Testis (tissue), 3 donors: ENCODE results near the gene KCNK18. TPM values are rescaled to one million over a fixed set of nuclear protein-coding genes. Genes with fewer than 3 reads are reported as not detected.

Experiments
- DNase-seq: peaks from one replicate; pipeline ENCODE4 v3.0.0-alpha.2; 2019
- H3K27ac ChIP-seq, 2 donors: fragments of 200-600 bp; sonication (generic); one replicate each; pipeline ENCODE4 v1.5.1; 2019
- H3K27me3 ChIP-seq: fragments of 200-600 bp; sonication (generic); one replicate; pipeline ENCODE4 v1.5.1; 2019
- H3K36me3 ChIP-seq: fragments of 200-600 bp; sonication (generic); one replicate; pipeline ENCODE4 v1.5.1; 2017; ENCODE audit warnings: low read depth; ENCODE audit errors: missing control alignments
- H3K4me1 ChIP-seq: fragments of 200-600 bp; sonication (generic); one replicate; pipeline ENCODE4 v1.5.1; 2019
- H3K4me3 ChIP-seq, 2 donors: fragments of 200-600 bp; sonication (generic); one replicate each; pipeline ENCODE4 v1.5.1; 2017 to 2019
- H3K9me3 ChIP-seq: fragments of 200-600 bp; sonication (generic); one replicate; pipeline ENCODE4 v1.5.1; 2017
- POLR2A ChIP-seq: fragments of 450-650 bp; IDR thresholded peaks from one replicate; pipeline ENCODE4 v1.6.1; 2017; ENCODE audit warnings: antibody characterized with exemption, mild to moderate bottlenecking, moderate library complexity
- WGBS, 2 donors: methylation state at CpG; one replicate each; pipeline ENCODE4 v1.1.5; 2018; 5-methylcytosine and 5-hydroxymethylcytosine counted together
- intact Hi-C: fragments of 100-400 bp; cut with DNase I; formaldehyde crosslinking; loops from one replicate; pipeline ENCODE4 v1.15.1; 2023; ENCODE audit warnings: low total_unique reads
- microRNA-seq, 2 donors: library from miRNA; unstranded; fragments of <30 nt; microRNA quantifications; one replicate each; pipeline ENCODE4, GENCODE V29; 2016; ENCODE audit warnings: borderline number of aligned reads in 2 of 2, borderline replicate concordance in 1 of 2
- polyA plus RNA-seq: library from polyadenylated mRNA; stranded (reverse); fragments of 350-450 nt; fragmentation: Illumina TruSeq; extraction: RNeasy Lipid Tissue Mini Kit (QIAGEN cat#74804); gene quantifications from one replicate; pipeline ENCODE4 v1.2.3, GENCODE V29; 2014; ENCODE audit warnings: low read depth, low replicate concordance; ENCODE audit not compliant: insufficient read depth
- small RNA-seq, 2 donors: library from RNA; depleted of rRNA; stranded (forward); fragments of <200 nt; gene quantifications; one replicate each; pipeline ENCODE3, GENCODE V24; 2016
- total RNA-seq, 2 donors: library from RNA; depleted of rRNA; stranded (reverse); fragments of >200 nt; gene quantifications; one replicate each; pipeline ENCODE4 v1.2.3, GENCODE V29; 2016
- TF ChIP-seq, protein P1 (sequence below), 3 experiments: fragments of 450-650 bp in 2 of 3; fragments of 200-600 bp in 1 of 3; sonication (generic) in 1 of 3; IDR thresholded peaks; one replicate each; pipeline ENCODE4 v1.5.1; 2016 to 2019; ENCODE audit warnings: antibody characterized with exemption in 3 of 3, mild to moderate bottlenecking in 2 of 3, moderate library complexity in 1 of 3

The KCNK18 gene
- total and polyA plus RNA-seq, 3 donors from 2014 or later: 0.66 TPM; not detected in 2

DNA sequence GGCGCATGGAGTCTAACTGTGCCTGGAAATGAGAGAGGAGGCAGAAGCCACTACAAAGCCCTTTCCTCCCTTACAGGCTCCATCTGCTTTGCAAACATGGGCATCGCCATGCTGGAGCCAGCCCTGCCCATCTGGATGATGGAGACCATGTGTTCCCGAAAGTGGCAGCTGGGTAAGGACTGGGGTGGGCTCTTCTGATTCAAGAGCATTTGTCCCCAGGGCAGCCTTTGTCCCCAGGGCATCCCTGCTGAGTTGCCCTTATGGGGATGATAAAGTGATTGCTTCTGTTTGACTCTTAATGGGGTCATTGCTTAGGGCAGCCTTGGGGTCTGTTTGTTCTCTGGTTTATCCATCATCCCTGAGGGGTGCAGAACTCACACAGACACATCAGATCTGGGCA, 60.4 kb downstream of the KCNK18 start:
- TF ChIP-seq POLR2A: no peak
- TF ChIP-seq, protein P1, sequence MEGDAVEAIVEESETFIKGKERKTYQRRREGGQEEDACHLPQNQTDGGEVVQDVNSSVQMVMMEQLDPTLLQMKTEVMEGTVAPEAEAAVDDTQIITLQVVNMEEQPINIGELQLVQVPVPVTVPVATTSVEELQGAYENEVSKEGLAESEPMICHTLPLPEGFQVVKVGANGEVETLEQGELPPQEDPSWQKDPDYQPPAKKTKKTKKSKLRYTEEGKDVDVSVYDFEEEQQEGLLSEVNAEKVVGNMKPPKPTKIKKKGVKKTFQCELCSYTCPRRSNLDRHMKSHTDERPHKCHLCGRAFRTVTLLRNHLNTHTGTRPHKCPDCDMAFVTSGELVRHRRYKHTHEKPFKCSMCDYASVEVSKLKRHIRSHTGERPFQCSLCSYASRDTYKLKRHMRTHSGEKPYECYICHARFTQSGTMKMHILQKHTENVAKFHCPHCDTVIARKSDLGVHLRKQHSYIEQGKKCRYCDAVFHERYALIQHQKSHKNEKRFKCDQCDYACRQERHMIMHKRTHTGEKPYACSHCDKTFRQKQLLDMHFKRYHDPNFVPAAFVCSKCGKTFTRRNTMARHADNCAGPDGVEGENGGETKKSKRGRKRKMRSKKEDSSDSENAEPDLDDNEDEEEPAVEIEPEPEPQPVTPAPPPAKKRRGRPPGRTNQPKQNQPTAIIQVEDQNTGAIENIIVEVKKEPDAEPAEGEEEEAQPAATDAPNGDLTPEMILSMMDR (IDR thresholded peaks at IDR 0.05): no peak
- 90 to 100% methylated on average over 3 of the region's 3 CpGs for WGBS, 2 donors
- Histone ChIP-seq H3K27me3 (no peaks in the 10 kb centered on the region), H3K9me3 (no peaks in the 10 kb centered on the region), H3K4me3 (no peak overlapping the region), H3K4me1 (peaks cover 10% of the 10 kb centered on the region), H3K27ac (no peak overlapping the region), H3K36me3 (no peaks in the 10 kb centered on the region)
- DNase-seq: no peak
- intact Hi-C loops: no loop called here

DNA sequence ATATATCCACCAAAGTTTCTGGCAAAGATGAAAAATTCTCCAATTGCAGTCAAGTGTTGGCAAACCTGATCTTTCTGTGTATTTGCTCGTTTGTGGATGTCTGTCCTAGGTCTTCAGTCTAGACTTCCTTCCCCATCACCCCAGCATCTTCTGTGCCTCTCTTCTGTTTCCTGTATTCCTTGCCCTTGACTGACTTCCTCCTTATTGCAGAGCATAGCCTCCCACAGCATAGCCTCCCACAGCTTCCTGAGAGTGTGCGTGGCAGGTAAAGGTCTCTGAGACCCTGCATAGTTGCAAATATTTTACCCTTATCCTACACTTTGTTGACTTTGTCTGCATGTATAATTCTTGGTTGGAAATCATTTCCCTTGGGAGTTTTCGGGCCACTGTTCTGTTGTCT, 62.0 kb downstream of the KCNK18 start:
- 58 to 75% methylated on average over 3 of the region's 3 CpGs for WGBS, 2 donors
- Histone ChIP-seq H3K36me3 (no peaks in the 10 kb centered on the region), H3K27ac (no peak overlapping the region), H3K9me3 (no peaks in the 10 kb centered on the region), H3K4me1 (peaks cover 10% of the 10 kb centered on the region), H3K27me3 (no peaks in the 10 kb centered on the region), H3K4me3 (no peak overlapping the region)
- intact Hi-C loops: no loop called here
- no peak for DNase-seq
- TF ChIP-seq POLR2A: no peak
- TF ChIP-seq, protein P1 (IDR thresholded peaks at IDR 0.05): no peak

Small RNAs within 50 kb of the gene (microRNA-seq; reads per million reads assigned to microRNA genes)
- gene MIR3663: 13.9 to 64.9 reads per million in 2 donors

Small RNAs within 50 kb of the gene (small RNA-seq; reads per million reads assigned to genes)
- gene MIR3663: 0 to 0.18 reads per million in 2 donors

Other genes with a start within 250 kb of the KCNK18 start
- gene SHTN1, start 192.3 kb upstream of the KCNK18 start, total RNA-seq: 10 to 100 TPM; 71.0 to 77.3 TPM
- gene SHTN1, start 192.3 kb upstream of the KCNK18 start, polyA plus RNA-seq: 21.9 TPM
- gene VAX1, start 59.2 kb upstream of the KCNK18 start, total RNA-seq: under 1 TPM; 0.56 to 0.71 TPM
- 0.47 TPM for gene VAX1, start 59.2 kb upstream of the KCNK18 start, polyA plus RNA-seq
- 1 to 10 TPM; 2.0 to 2.4 TPM for gene SLC18A2, start 43.6 kb downstream of the KCNK18 start, total RNA-seq
- 1.9 TPM for gene SLC18A2, start 43.6 kb downstream of the KCNK18 start, polyA plus RNA-seq
- gene PDZD8, start 178.0 kb downstream of the KCNK18 start, total RNA-seq: 100 to 1,000 TPM in 1 of 2 donors, 10 to 100 TPM in 1; 49.6 to 120 TPM
- gene PDZD8, start 178.0 kb downstream of the KCNK18 start, polyA plus RNA-seq: 107 TPM